ENCODE data around the gene CAV1. TPM values are rescaled to one million over a fixed set of nuclear protein-coding genes. Genes with fewer than 3 reads are reported as not detected.

Gene CAV1
- total and polyA plus RNA-seq, 4 donors: 121 to 616 (median 323) TPM

DNA sequence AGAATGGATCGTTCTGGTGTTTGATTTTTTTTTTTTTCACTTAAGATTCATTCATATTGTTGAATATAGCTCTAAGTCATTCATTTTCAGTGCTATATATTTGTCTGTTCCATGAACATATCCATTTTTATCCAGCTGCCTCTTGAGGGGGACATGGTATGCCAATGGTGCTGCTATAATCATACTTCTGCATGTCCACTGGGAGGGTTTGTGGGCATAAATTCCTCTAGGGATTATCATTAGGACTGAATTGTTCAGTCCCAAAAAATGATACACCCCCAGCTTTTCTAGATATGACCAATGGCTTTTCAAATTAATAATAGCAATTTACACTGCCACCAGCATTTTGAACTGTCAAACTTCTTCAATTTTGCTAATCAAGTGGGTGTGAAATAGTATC is 41.1 kb downstream of the CAV1 start:
- no peaks in the 10 kb centered on the region for H3K27me3 ChIP-seq (ENCODE audit: control insufficient read depth in 3 of 3, insufficient read depth in 3 of 3, low read length in 2 of 3)
- peaks cover 0 to 4% (median 0%) of the 10 kb centered on the region in 5 donors for H3K4me1 ChIP-seq (ENCODE audit: control insufficient read depth in 5 of 5, insufficient read depth in 5 of 5, low read length in 5 of 5)
- DNase-seq: no peak
- no peak for ATAC-seq (ENCODE audit: insufficient read depth, low FRiP score)
- TF ChIP-seq CTCF (IDR thresholded peaks at IDR 0.05; ENCODE audit: control extremely low read depth, extremely low read depth): no peak
- H3K36me3 ChIP-seq (ENCODE audit: control insufficient read depth in 4 of 4, insufficient read depth in 4 of 4, low read length in 4 of 4): no peaks in the 10 kb centered on the region
- H3K27ac ChIP-seq (ENCODE audit: low read depth in 1 of 2, low read length in 1 of 2): no peak overlapping the region
- H3K9ac ChIP-seq (ENCODE audit: insufficient read depth in 1 of 2, low read length in 2 of 2): no peak overlapping the region
- no peak overlapping the region for H3K4me3 ChIP-seq
- no peaks in the 10 kb centered on the region for H3K9me3 ChIP-seq (ENCODE audit: control insufficient read depth in 4 of 4, insufficient read depth in 3 of 4, low read length in 3 of 4)
- WGBS, 2 donors: 92 to 95% methylated on average over 1 of the region's 1 CpG

DNA sequence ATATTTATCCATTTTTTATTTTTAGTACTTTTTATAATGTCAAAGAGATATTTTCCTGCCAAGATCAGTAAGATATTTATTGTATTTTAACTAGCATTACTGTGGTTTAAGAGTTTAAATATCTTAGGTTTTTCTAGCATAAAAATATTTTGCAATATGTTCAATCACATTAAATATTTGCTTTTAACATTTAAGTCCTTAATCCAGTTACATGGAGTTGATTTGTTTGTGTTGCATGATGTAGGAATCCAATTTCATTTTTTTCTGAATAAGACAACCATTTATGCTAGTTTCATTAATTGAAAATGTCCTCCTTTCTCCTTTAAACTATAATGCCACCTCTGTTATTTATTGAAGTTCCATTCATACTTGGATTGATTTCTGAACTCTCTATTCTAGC is 41.8 kb downstream of the CAV1 start:
- Histone ChIP-seq H3K4me1 (ENCODE audit: control insufficient read depth in 5 of 5, insufficient read depth in 5 of 5, low read length in 5 of 5) (peaks cover 0 to 6% (median 0%) of the 10 kb centered on the region in 5 donors), H3K4me3 (no peak overlapping the region), H3K27me3 (ENCODE audit: control insufficient read depth in 3 of 3, insufficient read depth in 3 of 3, low read length in 2 of 3) (no peaks in the 10 kb centered on the region), H3K27ac (ENCODE audit: low read depth in 1 of 2, low read length in 1 of 2) (no peak overlapping the region), H3K9me3 (ENCODE audit: control insufficient read depth in 4 of 4, insufficient read depth in 3 of 4, low read length in 3 of 4) (no peaks in the 10 kb centered on the region), H3K9ac (ENCODE audit: insufficient read depth in 1 of 2, low read length in 2 of 2) (no peak overlapping the region), H3K36me3 (ENCODE audit: control insufficient read depth in 4 of 4, insufficient read depth in 4 of 4, low read length in 4 of 4) (no peaks in the 10 kb centered on the region)
- ATAC-seq (ENCODE audit: insufficient read depth, low FRiP score) (no peak), DNase-seq (no peak)
- no peak for TF ChIP-seq CTCF (IDR thresholded peaks at IDR 0.05; ENCODE audit: control extremely low read depth, extremely low read depth)

GRCh38 chr7:116569737-116570136 is 44.9 kb downstream of the CAV1 start:
- H3K4me3 ChIP-seq: no peak overlapping the region
- DNase-seq (no peak), ATAC-seq (ENCODE audit: insufficient read depth, low FRiP score) (no peak)
- peaks cover 0 to 9% (median 0%) of the 10 kb centered on the region in 5 donors for H3K4me1 ChIP-seq (ENCODE audit: control insufficient read depth in 5 of 5, insufficient read depth in 5 of 5, low read length in 5 of 5)
- no peaks in the 10 kb centered on the region for H3K27me3 ChIP-seq (ENCODE audit: control insufficient read depth in 3 of 3, insufficient read depth in 3 of 3, low read length in 2 of 3)
- H3K27ac ChIP-seq (ENCODE audit: low read depth in 1 of 2, low read length in 1 of 2): no peak overlapping the region
- no peaks in the 10 kb centered on the region for H3K36me3 ChIP-seq (ENCODE audit: control insufficient read depth in 4 of 4, insufficient read depth in 4 of 4, low read length in 4 of 4)
- H3K9me3 ChIP-seq (ENCODE audit: control insufficient read depth in 4 of 4, insufficient read depth in 3 of 4, low read length in 3 of 4): no peaks in the 10 kb centered on the region
- no peak overlapping the region for H3K9ac ChIP-seq (ENCODE audit: insufficient read depth in 1 of 2, low read length in 2 of 2)
- TF ChIP-seq CTCF (IDR thresholded peaks at IDR 0.05; ENCODE audit: control extremely low read depth, extremely low read depth): no peak
- 71 to 84% methylated on average over 3 of the region's 3 CpGs for WGBS, 2 donors

DNA sequence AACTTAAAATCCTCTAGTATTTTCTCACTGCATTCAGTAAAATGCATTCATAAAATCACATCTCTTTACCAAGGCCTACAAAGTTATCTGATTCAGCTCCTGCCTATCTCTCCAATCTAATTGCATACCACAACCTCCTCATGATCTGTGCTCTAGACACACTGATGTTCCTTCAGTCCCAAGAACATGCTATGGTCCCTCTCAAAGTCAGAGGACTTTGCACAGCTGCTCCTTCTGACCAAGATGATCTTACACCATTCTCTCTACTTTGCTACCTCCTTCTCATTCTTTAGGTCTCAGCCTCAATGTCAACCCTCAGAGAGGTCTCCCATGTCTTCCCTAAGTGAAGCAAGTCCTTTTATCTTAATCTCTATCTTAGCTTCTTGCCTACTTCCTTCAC is 45.5 kb downstream of the CAV1 start:
- Histone ChIP-seq H3K36me3 (ENCODE audit: control insufficient read depth in 4 of 4, insufficient read depth in 4 of 4, low read length in 4 of 4) (no peaks in the 10 kb centered on the region), H3K27ac (ENCODE audit: low read depth in 1 of 2, low read length in 1 of 2) (no peak overlapping the region), H3K4me1 (ENCODE audit: control insufficient read depth in 5 of 5, insufficient read depth in 5 of 5, low read length in 5 of 5) (peaks cover 0 to 9% (median 0%) of the 10 kb centered on the region in 5 donors), H3K27me3 (ENCODE audit: control insufficient read depth in 3 of 3, insufficient read depth in 3 of 3, low read length in 2 of 3) (no peaks in the 10 kb centered on the region), H3K9ac (ENCODE audit: insufficient read depth in 1 of 2, low read length in 2 of 2) (no peak overlapping the region), H3K9me3 (ENCODE audit: control insufficient read depth in 4 of 4, insufficient read depth in 3 of 4, low read length in 3 of 4) (no peaks in the 10 kb centered on the region), H3K4me3 (no peak overlapping the region)
- DNase-seq: no peak
- TF ChIP-seq CTCF (IDR thresholded peaks at IDR 0.05; ENCODE audit: control extremely low read depth, extremely low read depth): no peak
- no peak for ATAC-seq (ENCODE audit: insufficient read depth, low FRiP score)

All from lung (tissue), 12 donors.